ENCODE results near the gene PPIL6.

DNA sequence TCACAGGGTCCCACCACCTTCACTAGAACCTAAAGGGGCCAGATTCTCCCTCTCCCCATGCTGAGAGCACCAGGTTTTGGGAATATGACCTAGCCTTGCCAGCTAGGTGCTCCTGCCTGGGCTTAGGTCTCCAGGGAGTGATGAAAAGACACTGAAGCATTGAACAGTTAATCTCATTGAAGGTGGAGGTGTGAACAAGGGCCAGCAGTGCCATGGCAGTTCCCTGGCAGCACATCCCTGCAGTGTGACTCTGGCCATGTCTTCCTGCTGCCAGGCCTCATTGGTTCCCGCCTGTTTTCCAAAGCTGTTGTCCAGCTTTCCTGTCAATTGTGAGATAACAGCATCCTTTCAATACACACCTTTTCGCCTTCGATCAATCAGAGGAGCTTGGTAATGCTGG, 10.9 kb downstream of the PPIL6 start:
- TF ChIP-seq, protein P1, sequence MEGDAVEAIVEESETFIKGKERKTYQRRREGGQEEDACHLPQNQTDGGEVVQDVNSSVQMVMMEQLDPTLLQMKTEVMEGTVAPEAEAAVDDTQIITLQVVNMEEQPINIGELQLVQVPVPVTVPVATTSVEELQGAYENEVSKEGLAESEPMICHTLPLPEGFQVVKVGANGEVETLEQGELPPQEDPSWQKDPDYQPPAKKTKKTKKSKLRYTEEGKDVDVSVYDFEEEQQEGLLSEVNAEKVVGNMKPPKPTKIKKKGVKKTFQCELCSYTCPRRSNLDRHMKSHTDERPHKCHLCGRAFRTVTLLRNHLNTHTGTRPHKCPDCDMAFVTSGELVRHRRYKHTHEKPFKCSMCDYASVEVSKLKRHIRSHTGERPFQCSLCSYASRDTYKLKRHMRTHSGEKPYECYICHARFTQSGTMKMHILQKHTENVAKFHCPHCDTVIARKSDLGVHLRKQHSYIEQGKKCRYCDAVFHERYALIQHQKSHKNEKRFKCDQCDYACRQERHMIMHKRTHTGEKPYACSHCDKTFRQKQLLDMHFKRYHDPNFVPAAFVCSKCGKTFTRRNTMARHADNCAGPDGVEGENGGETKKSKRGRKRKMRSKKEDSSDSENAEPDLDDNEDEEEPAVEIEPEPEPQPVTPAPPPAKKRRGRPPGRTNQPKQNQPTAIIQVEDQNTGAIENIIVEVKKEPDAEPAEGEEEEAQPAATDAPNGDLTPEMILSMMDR (IDR thresholded peaks at IDR 0.05; ENCODE audit: poor library complexity): no peak
- TF ChIP-seq EZH2 (IDR thresholded peaks at IDR 0.05; ENCODE audit: borderline replicate concordance): no peak

All from hepatocyte (in vitro differentiated cells).